Rectal smooth muscle tissue (tissue), 1 donor: ENCODE results near the gene ARF1.

Source experiments
- H3K27ac ChIP-seq: one replicate; pipeline ENCODE4 v1.7.0; 2013; ENCODE audit warnings: low read depth, low read length, inconsistent platforms
- H3K27me3 ChIP-seq: one replicate; pipeline ENCODE4 v1.7.0; 2013; ENCODE audit warnings: low read length; ENCODE audit not compliant: control insufficient read depth, insufficient read depth
- H3K36me3 ChIP-seq: one replicate; pipeline ENCODE4 v1.7.0; 2013; ENCODE audit warnings: low read length; ENCODE audit not compliant: control insufficient read depth, insufficient read depth
- H3K4me1 ChIP-seq: one replicate; pipeline ENCODE4 v1.7.0; 2013; ENCODE audit warnings: low read length; ENCODE audit not compliant: control insufficient read depth, insufficient read depth
- H3K4me3 ChIP-seq: one replicate; pipeline ENCODE4 v1.7.0; 2013; ENCODE audit warnings: low read length
- H3K9ac ChIP-seq: one replicate; pipeline ENCODE4 v1.7.0; 2013; ENCODE audit warnings: low read length

The ARF1 gene

DNA sequence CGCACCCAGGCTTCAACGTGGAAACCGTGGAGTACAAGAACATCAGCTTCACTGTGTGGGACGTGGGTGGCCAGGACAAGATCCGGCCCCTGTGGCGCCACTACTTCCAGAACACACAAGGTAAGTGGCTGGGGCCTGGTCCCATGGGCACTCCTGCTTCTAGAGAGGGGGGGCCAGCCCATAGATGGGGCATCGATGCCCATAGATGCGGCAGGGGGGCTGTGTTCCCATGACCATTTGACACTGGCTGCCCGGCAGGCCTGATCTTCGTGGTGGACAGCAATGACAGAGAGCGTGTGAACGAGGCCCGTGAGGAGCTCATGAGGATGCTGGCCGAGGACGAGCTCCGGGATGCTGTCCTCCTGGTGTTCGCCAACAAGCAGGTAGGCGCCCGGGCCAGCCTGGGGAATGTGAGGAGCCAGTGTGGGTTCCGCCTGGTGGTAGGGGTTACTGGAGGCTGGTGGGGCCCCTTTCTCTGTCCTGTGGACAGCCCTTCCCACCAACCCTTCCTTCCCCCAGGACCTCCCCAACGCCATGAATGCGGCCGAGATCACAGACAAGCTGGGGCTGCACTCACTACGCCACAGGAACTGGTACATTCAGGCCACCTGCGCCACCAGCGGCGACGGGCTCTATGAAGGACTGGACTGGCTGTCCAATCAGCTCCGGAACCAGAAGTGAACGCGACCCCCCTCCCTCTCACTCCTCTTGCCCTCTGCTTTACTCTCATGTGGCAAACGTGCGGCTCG is 15.0 kb downstream of the ARF1 start:
- H3K27ac ChIP-seq = no peak overlapping the region
- H3K36me3 ChIP-seq = peaks cover 33% of the 10 kb centered on the region
- no peak overlapping the region for H3K9ac ChIP-seq
- no peak overlapping the region for H3K4me3 ChIP-seq
- no peaks in the 10 kb centered on the region for H3K27me3 ChIP-seq
- no peaks in the 10 kb centered on the region for H3K4me1 ChIP-seq

DNA sequence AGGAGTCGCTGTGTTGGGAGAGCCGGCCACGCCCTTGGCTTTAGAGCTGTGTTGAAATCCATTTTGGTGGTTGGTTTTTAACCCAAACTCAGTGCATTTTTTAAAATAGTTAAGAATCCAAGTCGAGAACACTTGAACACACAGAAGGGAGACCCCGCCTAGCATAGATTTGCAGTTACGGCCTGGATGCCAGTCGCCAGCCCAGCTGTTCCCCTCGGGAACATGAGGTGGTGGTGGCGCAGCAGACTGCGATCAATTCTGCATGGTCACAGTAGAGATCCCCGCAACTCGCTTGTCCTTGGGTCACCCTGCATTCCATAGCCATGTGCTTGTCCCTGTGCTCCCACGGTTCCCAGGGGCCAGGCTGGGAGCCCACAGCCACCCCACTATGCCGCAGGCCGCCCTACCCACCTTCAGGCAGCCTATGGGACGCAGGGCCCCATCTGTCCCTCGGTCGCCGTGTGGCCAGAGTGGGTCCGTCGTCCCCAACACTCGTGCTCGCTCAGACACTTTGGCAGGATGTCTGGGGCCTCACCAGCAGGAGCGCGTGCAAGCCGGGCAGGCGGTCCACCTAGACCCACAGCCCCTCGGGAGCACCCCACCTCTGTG is 15.9 kb downstream of the ARF1 start:
- Histone ChIP-seq H3K27me3 (no peaks in the 10 kb centered on the region), H3K9ac (no peak overlapping the region), H3K4me1 (no peaks in the 10 kb centered on the region), H3K4me3 (no peak overlapping the region), H3K36me3 (peaks cover 30% of the 10 kb centered on the region), H3K27ac (no peak overlapping the region)

GRCh38 chr1:228099331-228099732 is 16.8 kb downstream of the ARF1 start:
- Histone ChIP-seq H3K27ac (no peak overlapping the region), H3K4me1 (peaks cover 3% of the 10 kb centered on the region), H3K9ac (no peak overlapping the region), H3K27me3 (no peaks in the 10 kb centered on the region), H3K36me3 (peaks cover 30% of the 10 kb centered on the region), H3K4me3 (no peak overlapping the region)

DNA sequence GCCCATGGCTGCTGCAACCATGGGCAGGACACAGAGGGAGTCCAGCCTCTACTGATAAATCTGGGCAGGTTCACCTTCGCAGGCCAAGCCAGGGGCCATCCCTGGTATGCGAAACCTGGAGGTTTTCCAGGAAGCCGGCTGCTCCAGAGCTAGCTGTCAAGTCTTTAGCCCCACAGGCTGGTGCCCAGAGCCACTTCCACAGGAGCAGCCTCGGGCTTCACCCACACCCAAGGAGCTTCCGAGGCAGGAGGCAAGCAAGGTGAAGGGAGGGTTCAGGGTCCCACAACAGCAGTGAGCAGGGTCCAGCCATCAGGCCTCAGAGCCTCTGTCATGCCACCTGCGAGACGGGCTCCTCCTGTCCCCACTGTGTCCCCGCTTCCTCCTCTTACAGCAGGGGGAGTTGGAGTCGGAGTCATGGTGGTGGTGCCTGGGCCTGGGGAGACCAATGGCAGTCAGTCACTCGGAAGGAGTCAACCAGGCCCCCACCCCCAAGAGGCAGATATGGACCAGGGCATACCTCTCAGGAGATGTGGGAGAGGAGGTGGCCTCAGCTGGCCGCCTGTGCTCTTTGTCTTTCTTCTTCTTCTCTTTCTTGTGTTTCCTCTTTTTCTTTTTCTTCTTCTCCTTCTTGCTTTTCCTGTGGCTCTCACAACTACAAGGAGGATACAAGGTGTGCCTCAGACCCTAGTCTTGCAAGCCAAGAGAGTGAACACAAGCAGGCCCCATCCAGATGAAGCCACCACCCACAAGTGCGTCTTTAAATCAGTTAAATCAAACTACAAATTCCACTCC is 18.5 kb downstream of the ARF1 start:
- Histone ChIP-seq H3K9ac (no peak overlapping the region), H3K27me3 (no peaks in the 10 kb centered on the region), H3K4me1 (peaks cover 3% of the 10 kb centered on the region), H3K4me3 (peak overlapping the region; percentile 91), H3K27ac (no peak overlapping the region), H3K36me3 (peaks cover 30% of the 10 kb centered on the region)

DNA sequence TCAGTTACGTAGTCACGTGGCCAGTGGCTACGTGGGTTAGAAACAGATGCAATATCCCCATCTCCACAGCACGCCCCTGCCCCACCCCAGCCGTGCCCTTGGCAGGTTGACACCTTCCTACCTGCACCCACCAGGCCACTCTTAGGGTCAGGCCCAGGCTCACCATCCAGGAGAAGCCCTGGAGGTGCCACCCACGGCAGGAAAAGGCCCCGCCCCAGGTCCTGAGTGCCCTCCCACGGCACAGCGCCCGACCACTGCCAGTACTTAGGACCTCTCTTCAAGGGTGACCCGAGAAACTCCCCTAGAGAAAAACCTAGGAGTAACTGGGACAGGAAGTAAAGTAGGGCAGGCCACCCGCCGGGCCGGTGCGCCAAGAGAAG is 19.1 kb downstream of the ARF1 start:
- H3K4me3 ChIP-seq = peak overlapping the region; percentile 91
- H3K4me1 ChIP-seq = peaks cover 3% of the 10 kb centered on the region
- no peaks in the 10 kb centered on the region for H3K27me3 ChIP-seq
- no peak overlapping the region for H3K9ac ChIP-seq
- peaks cover 33% of the 10 kb centered on the region for H3K36me3 ChIP-seq
- H3K27ac ChIP-seq = no peak overlapping the region

GRCh38 chr1:228101994-228102790 is 19.7 kb downstream of the ARF1 start:
- Histone ChIP-seq H3K27me3 (no peaks in the 10 kb centered on the region), H3K4me1 (peaks cover 3% of the 10 kb centered on the region), H3K9ac (peak overlapping the region; percentile 13), H3K36me3 (peaks cover 28% of the 10 kb centered on the region), H3K27ac (peak overlapping the region; percentile 90), H3K4me3 (peak overlapping the region; percentile 91)

- Histone ChIP-seq H3K27me3 (no peaks in the 10 kb centered on the region), H3K4me3 (peak within 1 kb of the TSS; percentile 91), H3K9ac (peak within 1 kb of the TSS; percentile 77), H3K27ac (peak within 1 kb of the TSS; percentile 90), H3K4me1 (peaks cover 3% of the 10 kb centered on the region), H3K36me3 (peaks cover 25% of the 10 kb centered on the region)
Measured at GRCh38 chr1:228102791-228103620, 20.5 kb downstream of the ARF1 start, which contains the start of gene C1orf35. TSS of gene C1orf35 (minus strand) at chr1:228103325. CDS start at chr1:228103227, 98 bp downstream.

GRCh38 chr1:228104526-228105269 is 22.2 kb downstream of the ARF1 start:
- peaks cover 8% of the 10 kb centered on the region for H3K4me1 ChIP-seq
- H3K4me3 ChIP-seq = no peak overlapping the region
- H3K27ac ChIP-seq = peak overlapping the region; percentile 19
- no peaks in the 10 kb centered on the region for H3K27me3 ChIP-seq
- H3K36me3 ChIP-seq = peaks cover 12% of the 10 kb centered on the region
- no peak overlapping the region for H3K9ac ChIP-seq

GRCh38 chr1:228105270-228105995 is 22.9 kb downstream of the ARF1 start:
- Histone ChIP-seq H3K27me3 (no peaks in the 10 kb centered on the region), H3K36me3 (peaks cover 8% of the 10 kb centered on the region), H3K9ac (no peak overlapping the region), H3K27ac (no peak overlapping the region), H3K4me3 (no peak overlapping the region), H3K4me1 (peaks cover 8% of the 10 kb centered on the region)

- Histone ChIP-seq H3K27me3 (no peaks in the 10 kb centered on the region), H3K9ac (no peak overlapping the region), H3K4me1 (peaks cover 8% of the 10 kb centered on the region), H3K27ac (no peak overlapping the region), H3K36me3 (peaks cover 8% of the 10 kb centered on the region), H3K4me3 (no peak overlapping the region)
Measured at GRCh38 chr1:228105996-228106799, 23.7 kb downstream of the ARF1 start.
